Measurements from ENCODE around the gene CDC37L1.

CDC37L1 gene

DNA sequence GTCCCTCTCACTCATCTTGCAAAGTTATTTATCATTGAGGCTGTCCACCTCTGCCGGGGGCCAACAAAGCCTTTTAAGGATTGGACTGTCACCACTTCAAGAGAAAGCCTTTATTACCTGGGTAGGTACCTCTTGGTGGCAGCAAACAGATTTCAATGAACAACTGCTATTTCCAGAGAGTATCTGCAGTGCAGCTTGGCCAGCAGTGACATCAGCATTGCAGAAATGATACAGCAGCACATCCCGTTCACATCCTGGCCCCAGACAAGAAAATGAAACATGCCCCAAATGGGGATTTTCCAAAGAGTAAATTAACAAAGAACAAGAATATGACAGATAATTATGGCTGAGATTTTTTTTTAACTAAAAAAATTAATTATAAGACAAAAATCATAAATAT, 10.8 kb upstream of the CDC37L1 start:
- no peak for TF ChIP-seq CTCF (IDR thresholded peaks at IDR 0.05; ENCODE audit: insufficient read depth, low read depth, low read length, missing control alignments)
- no peak overlapping the region for H3K4me3 ChIP-seq (ENCODE audit: low read depth, low read length)
- peak; percentile 33 for DNase-seq (ENCODE audit: low read depth)

- no peak for TF ChIP-seq CTCF (IDR thresholded peaks at IDR 0.05; ENCODE audit: insufficient read depth, low read depth, low read length, missing control alignments)
- no peak for DNase-seq (ENCODE audit: low read depth)
- no peak overlapping the region for H3K4me3 ChIP-seq (ENCODE audit: low read depth, low read length)
Observed at GRCh38 chr9:4669890-4670289, 9.5 kb upstream of the CDC37L1 start.

- DNase-seq (ENCODE audit: low read depth): no peak
- no peak overlapping the region for H3K4me3 ChIP-seq (ENCODE audit: low read depth, low read length)
- TF ChIP-seq CTCF (IDR thresholded peaks at IDR 0.05; ENCODE audit: insufficient read depth, low read depth, low read length, missing control alignments): no peak
Observed at GRCh38 chr9:4670591-4670990, 8.8 kb upstream of the CDC37L1 start.

DNA sequence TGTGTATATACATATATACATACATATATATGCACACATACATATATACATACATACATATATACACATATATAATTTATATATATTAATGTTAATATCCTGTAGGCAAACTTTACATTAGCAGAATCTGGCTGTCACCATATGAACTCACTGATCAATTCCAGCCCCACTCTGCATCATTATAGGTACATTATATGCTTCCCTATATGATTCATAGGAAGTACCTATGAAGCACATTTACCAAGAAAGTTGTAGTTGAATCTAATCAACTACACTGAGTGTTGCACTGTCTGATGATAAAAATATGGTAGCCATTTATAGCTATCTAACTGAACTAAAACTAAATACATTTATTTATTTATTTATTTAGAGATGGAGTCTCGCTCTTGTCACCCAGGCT, 7.6 kb upstream of the CDC37L1 start:
- TF ChIP-seq CTCF (IDR thresholded peaks at IDR 0.05; ENCODE audit: insufficient read depth, low read depth, low read length, missing control alignments): no peak
- DNase-seq (ENCODE audit: low read depth): no peak
- no peak overlapping the region for H3K4me3 ChIP-seq (ENCODE audit: low read depth, low read length)

GRCh38 chr9:4674783-4675182, 4.6 kb upstream of the CDC37L1 start:
- H3K4me3 ChIP-seq (ENCODE audit: low read depth, low read length): no peak overlapping the region
- no peak for TF ChIP-seq CTCF (IDR thresholded peaks at IDR 0.05; ENCODE audit: insufficient read depth, low read depth, low read length, missing control alignments)
- no peak for DNase-seq (ENCODE audit: low read depth)

DNA sequence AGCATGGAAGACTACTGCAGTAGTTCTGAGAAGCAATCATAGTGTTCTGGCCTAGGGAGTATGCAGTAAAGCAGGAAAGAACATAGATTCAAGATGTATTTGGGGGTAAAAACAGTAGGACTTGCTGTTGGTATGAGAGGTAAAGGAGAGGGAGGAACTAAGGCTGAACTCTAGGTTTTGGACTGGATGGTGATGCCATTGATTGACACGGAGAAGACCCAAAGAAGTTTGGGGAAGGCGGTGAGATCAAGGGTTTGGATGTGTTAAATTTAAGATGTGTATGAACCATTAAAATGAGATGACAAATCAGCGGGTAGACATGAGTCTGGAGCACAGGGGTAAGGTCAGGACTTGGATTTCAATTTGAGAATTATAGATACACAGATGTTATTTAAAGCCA, 2.0 kb upstream of the CDC37L1 start:
- no peak for DNase-seq (ENCODE audit: low read depth)
- no peak for TF ChIP-seq CTCF (IDR thresholded peaks at IDR 0.05; ENCODE audit: insufficient read depth, low read depth, low read length, missing control alignments)
- H3K4me3 ChIP-seq (ENCODE audit: low read depth, low read length): no peak overlapping the region

GRCh38 chr9:4678679-4679267, 596 bp upstream of the CDC37L1 start:
- no peak for TF ChIP-seq CTCF (IDR thresholded peaks at IDR 0.05; ENCODE audit: insufficient read depth, low read depth, low read length, missing control alignments)
- peak overlapping the region; percentile 93 for H3K4me3 ChIP-seq (ENCODE audit: low read depth, low read length)
- peak; percentile 43 for DNase-seq (ENCODE audit: low read depth)
